Fibroblast of skin of back (primary cell): ENCODE results near the gene ACP5.
A peak's percentile ranks its signal among the peaks of the same experiment; 100 is the strongest.
"Not testable (repeated sequence)": the region's sequence is repeated elsewhere in the genome, so short reads cannot be mapped to it uniquely, and the experiment has no call there.

Experiments
- DNase-seq: peaks from one replicate; pipeline ENCODE4 v3.0.0-alpha.2; 2013

Gene ACP5

DNA sequence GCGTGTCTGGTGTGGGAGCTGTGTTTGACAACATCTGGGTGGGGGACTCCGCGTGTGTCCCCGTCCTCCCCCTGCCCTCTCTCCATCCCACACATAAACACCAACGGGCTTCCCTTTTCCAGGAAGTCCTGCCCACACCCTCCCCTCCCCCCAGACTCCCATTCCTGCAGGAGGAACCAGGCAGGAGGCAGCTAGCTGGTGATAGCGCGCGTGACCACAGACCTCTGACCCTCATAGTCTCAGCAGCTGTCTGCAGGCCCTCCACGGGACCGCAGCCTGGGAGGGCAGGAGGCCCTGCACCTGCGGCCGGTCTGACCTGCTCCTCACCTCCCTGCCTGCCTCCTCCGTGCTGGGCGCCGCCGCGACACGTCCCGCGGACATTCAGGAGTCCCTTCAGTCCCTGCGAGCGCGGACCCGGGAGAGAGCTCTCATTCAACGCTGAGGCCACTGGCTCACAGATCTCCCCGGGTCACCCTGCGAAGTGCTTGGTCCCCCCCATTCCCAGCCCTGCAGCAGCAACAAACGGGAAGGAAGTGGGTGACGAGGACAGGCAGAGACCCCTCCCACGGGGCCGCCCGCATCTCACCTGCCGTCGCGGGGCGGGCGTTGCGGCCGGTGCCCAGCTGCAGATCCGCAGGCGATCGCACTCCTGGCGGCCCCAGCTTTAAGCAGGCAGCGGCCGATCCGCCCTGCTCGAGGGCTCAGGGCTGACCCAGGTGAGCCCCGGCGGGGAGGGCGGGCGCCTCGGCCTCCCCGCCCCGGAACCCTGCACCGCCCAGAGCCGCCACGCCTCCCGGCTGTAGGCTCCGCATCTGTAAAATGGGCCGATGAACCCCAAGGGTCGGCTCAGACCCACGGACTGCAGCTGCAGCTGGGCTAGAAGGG lies 1.1 kb upstream of the ACP5 start:
- DNase-seq, result no peak

DNA sequence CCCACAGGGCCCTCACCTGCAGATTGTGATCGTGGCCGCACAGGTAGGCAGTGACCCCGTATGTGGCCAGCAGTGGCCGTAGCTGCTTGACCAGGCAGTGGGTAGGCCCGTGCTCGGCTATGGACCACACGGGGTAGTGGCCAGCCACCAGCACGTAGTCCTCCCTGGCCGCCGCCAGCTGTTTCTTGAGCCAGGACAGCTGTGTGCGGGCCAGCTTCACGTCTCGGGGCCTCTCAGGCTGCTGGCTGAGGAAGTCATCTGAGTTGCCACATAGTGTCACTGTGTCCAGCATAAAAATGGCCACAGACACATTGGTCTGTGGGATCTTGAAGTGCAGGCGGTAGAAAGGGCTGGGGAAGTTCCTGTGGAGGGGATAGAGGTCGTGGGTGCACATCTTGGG lies 1.2 kb downstream of the ACP5 start:
- DNase-seq, result no peak

- DNase-seq, result no peak
Measured at GRCh38 chr19:11574689-11575088, 2.8 kb downstream of the ACP5 start.

DNA sequence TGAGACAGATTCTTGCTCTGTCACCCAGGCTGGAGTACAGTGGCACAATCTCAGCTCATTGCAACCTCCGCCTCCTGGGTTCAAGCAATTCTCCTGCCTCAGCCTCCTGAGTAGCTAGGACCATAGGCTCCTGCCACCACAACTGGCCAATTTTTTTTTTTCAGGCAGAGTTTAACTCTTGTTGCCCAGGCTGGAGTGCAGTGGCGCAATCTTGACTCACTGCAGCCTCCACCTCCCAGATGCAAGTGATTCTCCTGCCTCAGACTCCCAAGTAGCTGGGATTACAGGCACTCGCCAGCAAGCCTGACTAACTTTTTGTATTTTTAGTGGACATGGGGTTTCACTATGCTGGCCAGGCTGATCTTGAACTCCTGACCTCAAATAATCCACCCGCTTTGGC lies 3.7 kb downstream of the ACP5 start:
- DNase-seq, result not testable (repeated sequence)

- not testable (repeated sequence) for DNase-seq
Measured at GRCh38 chr19:11573354-11573753, 4.1 kb downstream of the ACP5 start.

- DNase-seq, result no peak
Measured at GRCh38 chr19:11570039-11570462, 7.4 kb downstream of the ACP5 start.

DNA sequence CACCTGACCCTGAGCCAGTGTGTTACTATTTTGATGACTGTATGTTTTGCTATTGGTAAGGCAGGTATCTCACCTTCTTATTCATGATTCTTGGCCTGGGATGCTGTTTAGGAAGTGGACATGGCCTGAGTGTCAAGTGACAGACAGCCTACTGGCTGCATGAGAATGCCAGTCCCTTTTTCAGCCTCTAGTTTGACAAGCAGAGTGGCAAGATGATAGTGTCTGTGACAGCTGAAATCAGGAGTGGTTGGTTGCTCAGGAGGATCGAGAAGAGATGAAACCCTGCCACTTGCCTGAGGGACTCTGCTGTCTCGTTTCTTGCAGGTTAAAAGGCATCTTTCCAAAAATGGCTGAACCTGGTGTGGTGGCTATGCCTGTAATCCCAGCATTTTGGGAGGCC lies 11.3 kb downstream of the ACP5 start:
- no peak for DNase-seq

- DNase-seq, result not testable (repeated sequence)
Measured at GRCh38 chr19:11565649-11565980, 11.8 kb downstream of the ACP5 start.

DNA sequence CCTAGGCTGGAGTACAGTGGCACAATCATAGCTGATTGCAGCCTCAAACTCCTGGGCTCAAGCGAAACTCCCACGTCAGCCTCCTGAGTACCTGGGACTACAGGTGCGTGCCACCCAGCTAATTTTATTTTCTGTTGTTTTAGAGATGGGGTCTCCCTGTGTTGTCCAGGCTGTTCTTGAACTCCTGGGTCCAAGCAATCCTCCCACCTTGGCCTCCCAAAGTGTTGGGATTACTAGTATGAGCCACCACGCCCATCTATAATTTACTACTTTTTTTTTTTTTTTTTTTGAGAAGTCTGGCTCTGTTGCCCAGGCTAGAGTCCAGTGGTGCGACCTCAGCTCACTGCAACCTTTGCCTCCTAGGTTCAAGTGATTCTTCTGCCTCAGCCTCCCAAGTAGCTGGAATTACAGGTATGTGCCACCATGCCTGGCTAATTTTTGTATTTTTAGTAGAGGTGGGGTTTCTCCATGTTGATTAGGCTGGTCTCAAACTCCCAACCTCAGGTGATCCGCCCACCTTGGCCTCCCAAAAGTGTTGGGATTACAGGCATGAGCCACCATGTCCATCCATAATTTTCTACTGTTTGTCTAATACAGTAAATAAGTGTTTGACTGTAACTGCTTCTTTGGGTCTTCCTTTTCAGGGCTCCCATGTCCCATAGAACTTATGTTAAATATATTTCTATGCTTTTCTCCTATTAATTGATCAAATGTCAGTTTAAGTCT lies 13.2 kb downstream of the ACP5 start:
- not testable (repeated sequence) for DNase-seq

- no peak for DNase-seq
Measured at GRCh38 chr19:11563532-11563931, 13.9 kb downstream of the ACP5 start.

DNA sequence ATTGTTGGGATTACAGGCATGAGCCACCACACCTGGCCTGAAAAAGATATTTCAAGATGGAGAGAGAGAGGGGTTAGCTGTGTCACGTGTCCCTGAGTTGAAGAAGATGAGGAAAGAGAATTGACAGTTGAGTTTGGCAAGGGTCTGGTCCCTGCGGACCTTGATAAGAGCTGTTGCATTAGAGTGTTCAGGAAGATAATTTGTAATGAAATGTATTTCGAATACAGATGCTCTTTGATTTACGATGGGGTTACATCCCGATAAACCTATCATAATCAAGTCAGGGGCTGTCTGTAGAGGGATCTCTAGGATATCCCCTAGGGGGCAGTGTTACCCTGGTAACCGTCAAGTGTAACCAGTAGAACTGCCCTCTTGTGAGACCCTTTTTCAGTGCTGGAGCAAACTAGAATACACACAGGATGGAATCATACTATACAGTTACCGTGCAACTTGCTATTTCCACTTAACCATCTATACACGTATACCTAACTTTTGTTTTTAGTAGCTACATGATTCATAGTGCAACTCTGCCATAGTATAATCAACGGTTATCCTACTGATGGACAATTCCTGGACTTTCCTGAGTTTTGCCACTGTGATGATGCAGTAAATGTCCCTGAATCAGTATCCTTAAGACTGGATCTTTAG lies 16.9 kb downstream of the ACP5 start:
- DNase-seq, result peak; percentile 69

GRCh38 chr19:11558881-11559828 lies 18.3 kb downstream of the ACP5 start, which contains the start of gene ELOF1:
Gene ELOF1, minus strand, starts transcription at chr19:11559230. Its CDS starts 4,883 bp downstream, at chr19:11554347.
- peak; percentile 97 for DNase-seq

DNA sequence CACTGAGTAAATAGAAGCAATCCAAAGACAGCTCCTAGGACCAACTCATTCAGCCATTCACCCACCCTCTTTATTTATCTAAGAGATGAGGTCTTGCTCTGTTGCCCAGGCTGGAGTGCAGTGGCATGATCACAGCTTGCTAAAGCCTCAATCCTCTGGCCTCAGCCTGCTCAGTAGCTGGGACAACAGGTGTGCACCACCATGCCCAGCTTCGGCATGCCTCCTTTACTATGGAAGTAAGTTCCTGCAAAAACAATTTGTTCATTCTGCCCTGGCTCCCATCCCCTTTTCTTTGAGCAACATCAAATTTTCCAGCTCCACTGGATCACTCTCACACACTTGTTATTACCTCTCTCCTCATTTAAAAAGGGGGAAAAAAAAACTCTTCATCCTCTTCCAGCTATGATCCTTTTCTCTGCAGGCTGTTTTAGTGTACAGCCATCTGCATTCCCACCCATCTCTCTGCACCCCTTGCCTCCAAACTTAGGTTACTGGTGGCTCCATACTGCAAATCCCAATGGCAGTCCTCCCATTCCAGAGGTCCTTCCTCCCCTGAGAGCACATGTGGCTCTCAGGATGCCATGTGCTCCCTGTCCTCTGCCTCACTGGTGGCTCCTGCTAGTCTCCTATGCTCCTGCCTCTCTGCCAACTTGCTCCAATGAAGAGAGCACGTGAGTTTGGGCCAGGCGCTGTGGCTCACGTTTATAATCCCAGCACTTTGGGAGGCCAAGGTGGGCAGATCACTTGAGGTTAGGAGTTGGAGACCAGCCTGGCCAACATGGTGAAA lies 20.6 kb downstream of the ACP5 start:
- no peak for DNase-seq

DNA sequence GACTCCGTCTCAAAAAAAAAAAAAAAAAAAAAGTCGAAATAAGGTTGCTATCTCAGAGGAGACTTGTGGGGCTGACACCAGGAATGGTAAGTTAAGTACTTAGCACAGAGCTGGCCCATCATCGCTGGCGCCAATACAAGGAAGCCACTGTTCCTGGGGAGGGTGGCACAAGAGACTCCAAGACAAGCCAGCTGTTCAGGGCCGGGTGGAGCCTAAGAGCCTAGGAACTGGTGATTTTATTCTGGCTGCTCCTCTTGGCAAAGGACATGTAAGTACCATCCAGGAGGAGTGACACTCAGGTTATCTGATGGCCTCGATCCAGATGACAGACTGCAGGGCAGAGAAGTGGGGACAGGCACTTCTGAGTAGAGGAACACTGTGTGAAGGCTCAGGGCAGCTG lies 22.2 kb downstream of the ACP5 start:
- DNase-seq, result no peak

DNA sequence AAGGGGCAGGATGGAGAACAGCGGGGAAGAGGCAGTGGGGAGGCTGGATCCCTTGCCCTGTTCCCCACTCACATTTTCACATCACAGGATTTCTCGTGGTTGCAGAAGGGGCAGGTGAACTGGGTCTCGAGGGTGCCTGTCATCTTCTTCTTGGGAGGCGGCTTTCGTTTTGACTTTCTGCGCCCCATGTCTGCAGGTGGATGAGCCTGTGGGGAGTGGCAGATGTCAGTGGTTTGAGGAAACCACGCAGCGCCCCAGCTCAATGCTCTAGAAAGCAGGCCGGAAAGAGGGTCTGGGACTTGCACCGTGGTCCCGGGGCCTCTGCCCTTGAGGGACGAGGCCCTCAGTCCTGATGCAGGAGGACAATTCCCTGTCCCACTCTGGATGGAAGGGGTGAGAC lies 23.3 kb downstream of the ACP5 start:
- DNase-seq, result no peak

DNA sequence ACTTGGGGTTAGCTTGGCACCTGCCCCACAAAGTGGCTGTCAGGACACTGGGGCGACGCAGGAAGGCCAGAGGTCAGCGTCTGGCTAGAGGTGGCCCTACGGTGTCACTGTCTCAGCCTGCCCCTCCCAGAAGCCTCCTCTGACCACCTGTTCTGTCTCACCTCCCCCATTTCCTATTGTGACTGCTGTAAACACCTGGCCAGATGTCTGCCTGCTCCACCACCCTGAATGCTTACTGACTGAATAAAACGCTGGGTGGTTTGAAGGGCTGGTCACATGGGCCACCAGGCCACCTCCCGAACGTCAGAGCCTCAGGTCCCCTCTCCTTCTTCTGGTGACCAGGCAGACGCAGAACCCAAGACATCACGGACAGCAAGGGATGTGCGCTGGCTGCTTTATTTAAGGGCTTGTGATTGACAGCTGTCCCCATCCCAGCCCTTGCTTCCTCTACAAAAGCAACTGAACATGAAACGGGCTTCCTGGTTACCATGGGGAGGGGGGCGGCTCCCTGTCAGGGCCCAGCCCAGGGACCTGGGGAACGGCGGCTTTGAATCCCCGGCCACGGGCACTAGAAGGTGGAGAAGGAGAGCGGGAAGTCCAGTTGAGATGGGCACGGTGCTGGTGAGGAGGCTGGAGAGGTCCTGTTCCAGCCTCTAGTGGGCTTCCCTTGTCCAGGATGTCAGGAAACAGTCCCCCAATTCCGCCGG lies 24.6 kb downstream of the ACP5 start:
- DNase-seq, result no peak

GRCh38 chr19:11551603-11552235 lies 25.7 kb downstream of the ACP5 start:
- DNase-seq, result no peak

GRCh38 chr19:11550265-11550664 lies 27.2 kb downstream of the ACP5 start:
- DNase-seq, result no peak

DNA sequence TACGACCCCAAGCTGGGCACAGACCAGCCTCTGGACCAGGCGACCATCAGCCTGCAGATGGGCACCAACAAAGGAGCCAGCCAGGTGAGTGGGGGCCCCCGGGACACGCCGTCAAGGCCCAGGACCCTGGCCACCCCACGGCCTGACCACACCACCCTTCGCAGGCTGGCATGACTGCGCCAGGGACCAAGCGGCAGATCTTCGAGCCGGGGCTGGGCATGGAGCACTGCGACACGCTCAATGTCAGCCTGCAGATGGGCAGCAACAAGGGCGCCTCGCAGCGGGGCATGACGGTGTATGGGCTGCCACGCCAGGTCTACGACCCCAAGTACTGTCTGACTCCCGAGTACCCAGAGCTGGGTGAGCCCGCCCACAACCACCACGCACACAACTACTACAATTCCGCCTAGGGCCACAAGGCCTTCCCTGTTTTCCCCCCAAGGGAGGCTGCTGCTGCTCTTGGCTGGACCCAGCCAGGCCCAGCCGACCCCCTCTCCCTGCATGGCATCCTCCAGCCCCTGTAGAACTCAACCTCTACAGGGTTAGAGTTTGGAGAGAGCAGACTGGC lies 28.0 kb downstream of the ACP5 start:
- DNase-seq, result no peak
